HG03196 (cell line): ENCODE data around the gene SFTPA1.
"Not testable (repeated sequence)": the region's sequence is repeated elsewhere in the genome, so short reads cannot be mapped to it uniquely, and the experiment has no call there.

ENCODE experiments used
- ATAC-seq: cut with Tn5 transposase; IDR thresholded peaks from one replicate; pipeline ENCODE4 v1.9.1; 2021; ENCODE audit not compliant: unreplicated experiment

Gene SFTPA1

DNA sequence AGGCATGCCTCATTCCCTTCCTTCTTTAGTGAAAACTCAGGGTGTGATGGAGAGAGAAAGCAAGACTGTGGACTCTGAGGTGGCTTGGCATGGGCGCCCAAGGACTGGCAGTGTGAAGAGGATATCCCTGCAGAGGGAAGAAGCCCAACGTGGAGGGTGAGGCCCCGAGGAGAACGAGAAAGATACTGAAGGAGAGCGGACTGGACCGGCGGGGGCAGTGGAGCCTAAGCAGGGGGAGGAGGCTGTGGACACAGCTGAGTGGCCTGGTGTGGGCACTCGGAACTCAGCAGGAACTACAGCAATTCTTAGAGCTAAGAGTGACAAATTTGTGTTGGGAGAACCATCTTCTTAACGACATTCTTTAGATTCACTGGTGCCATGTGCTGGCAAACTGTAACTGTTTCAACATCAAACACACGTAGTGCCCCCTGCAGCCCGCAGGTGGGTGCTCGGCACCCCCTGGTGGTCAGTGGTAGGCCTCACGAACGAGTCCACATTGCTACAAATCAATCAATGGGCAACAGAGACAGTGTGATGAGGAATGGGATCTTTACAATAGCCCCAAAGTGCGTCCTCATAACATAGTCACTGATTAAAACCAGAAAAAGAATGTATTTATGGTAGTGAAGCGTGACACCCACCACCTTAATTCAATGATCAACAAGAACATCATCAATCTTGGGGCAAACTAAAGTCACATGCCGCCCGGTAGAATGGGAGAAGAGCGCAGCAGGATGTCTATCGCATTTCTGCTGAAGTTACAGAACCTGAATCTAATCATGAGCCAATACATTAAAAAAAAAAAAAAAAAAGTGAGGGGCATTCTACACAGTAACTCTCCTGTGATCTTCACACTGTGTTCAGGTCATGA, 2.0 kb upstream of the SFTPA1 start:
- no peak for ATAC-seq

DNA sequence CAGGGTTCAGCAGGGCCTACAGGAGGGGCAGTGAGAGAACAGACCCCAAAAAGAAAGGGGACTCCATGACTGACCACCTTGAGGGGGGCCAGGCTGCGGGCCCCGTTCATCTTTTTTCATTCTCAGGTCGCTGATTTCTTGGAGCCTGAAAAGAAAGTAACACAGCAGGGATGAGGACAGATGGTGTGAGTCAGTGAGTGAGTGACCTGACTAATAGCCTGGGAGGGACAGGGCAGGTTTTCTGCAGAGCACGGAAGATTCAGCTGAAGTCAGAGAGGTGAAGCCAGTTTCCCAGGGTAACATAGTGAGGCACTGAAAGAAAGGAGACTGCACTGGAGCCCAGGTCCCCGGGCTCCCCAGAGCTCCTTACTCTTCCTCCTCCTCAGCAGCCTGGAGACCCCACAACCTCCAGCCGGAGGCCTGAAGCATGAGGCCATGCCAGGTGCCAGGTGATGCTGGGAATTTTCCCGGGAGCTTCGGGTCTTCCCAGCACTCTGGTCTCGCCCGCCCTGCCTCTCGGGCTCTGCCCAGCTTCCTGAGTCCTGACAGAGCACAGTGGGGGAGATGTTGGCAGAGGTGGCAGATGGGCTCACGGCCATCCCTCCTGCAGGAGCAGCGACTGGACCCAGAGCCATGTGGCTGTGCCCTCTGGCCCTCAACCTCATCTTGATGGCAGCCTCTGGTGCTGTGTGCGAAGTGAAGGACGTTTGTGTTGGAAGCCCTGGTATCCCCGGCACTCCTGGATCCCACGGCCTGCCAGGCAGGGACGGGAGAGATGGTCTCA, 646 bp downstream of the SFTPA1 start:
- ATAC-seq, result not testable (repeated sequence)

DNA sequence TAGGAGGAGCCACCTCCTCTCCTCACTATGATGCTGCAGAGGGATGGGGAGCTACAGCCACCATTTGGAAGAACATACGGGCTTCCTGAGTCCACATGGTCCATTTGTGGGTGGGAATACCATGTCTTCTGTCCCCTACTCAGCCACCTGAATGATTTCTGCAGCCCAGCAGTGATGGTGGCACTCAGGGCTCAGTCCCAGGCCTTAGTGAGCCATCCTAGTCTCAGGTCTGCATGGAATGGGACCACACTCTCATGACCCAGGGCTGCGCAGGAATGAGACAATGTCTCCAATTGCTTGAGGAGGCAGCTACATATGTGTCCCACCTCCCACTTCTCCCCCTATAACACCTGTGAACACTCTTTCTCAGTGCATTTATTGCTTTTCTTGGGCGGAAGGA, 4.8 kb downstream of the SFTPA1 start:
- no peak for ATAC-seq

DNA sequence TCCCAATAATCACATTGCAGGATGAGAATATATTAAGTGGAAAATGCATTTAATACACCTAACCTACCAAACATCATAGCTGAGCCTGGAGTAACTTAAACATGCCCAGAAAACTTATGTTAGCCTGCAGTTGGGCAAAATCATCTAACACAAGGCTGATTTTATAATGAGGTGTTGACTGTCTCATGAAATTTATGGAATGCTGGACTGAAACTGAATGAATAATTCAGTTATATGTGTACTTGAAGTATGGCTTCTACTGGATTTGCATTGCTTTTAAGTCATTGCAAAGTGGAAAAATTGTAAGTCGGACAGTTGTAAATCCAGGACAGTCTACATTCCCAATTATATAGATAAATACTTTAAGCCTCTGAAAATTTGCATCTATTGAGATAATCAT, 5.4 kb downstream of the SFTPA1 start:
- ATAC-seq, result no peak

DNA sequence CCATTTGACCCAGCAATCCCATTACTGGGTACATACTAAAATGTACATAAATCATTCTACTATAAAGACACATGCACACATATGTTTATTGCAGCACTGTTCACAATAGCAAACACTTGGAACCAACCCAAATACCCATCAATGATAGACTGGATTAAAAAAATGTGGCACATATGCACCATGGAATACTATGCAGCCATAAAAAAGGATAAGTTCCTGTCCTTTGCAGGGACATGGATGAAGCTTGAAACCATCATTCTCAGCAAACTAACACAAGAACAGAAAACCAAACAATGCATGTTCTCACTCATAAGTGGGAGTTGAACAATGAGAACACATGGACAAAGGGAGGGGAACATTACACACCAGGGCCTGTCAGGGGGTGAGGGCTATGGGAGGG, 12.9 kb downstream of the SFTPA1 start:
- not testable (repeated sequence) for ATAC-seq

DNA sequence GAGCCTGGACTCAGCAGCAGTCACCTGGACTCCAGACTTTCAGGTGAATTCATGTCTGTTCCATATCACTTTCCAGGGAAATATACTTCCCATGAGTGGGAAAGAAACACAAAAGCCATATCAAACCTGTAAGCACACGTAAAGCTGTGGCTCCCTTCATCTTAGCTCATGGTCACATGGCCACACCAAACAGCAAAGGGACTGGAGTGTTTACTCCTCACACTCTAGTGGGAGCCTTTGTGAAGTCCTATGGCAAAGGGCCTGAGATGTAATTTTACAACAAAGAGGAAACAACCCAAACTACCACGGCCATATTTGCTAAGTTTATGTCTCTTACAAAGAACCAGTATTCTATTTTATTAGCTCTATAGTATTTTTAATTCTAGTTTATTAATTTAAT, 16.3 kb downstream of the SFTPA1 start:
- ATAC-seq, result no peak

DNA sequence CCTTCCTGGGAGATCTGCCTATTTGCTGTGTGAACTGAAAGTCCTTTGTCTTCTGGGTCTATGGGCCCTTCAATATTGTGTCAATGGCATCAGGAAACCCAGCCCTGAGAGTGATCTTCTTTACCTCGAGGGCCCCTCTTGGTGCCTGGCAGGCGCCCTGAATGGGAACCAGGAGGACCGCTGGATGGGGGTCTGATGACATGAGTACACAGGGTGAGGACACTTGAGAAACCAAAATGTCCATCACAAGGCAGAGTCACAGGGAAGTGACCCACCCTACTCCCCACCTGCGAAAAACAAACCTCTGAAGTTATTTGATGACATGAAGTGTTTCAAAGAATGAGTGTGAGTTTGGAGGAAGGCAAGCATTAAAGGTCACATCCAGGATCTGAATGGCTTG, 17.3 kb downstream of the SFTPA1 start:
- no peak for ATAC-seq

DNA sequence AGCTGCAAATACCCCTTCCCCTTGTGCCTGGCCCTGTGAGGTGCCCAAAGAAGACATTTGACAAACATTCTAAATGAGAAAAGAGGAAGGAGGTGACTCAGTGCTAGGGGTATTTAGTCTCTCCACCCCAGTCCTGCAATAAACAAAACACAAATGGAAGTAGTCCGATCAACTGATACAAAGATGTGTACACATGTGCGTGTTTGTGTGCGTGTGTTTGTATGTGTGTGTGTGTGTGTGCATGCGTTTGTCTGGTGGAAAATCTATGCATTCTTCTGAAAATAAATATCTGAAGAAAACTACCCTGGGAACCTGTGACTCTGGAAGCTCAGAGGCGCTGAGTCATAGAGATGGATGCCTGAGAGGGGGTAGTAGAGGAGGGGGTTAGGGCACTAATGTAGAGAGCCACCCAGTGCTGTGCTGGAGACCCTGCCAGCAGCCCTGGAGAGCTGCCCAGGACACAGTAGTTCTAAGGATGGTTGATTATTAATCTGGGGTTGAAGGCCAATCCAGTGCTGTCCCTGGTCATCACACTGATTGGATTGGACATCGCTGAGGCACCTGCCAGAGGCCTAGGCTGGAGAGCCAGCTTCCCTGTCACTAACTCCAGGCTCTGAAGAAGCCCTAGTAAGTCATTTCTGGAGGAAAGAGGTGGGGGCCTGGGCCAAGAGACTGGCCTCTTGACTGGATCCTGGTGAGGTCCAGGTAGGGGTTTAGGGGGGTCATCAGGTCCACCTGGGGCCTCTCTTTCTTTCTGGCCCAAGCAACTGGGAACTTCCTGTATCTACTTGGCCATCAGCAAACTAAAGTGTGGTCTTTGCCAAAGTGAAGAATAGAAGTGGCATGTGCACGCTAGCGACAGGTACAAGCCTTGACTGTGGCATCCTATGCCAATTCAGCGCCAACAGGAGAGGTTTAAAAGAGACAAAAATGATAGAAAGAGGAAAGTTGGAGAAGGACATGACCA, 18.5 kb downstream of the SFTPA1 start:
- no peak for ATAC-seq

DNA sequence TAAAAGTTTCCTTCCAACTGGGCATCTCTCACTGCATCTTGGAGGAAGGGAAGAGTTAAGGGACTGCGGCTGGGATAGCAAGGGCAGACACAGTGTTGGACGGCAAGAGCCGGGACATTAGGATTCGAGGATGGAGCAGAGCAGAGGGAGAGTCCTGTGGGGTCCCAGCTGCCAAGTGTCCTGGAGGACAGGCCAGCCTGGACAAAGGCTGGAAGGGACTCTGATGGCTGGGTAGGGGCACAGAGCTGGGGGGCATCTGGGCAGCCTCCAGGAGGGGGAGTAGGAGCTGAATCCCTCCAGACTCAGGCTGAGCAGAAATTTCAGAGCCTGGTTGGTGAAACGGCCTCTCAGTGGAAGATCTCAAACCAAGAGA, 19.2 kb downstream of the SFTPA1 start:
- ATAC-seq, result no peak

DNA sequence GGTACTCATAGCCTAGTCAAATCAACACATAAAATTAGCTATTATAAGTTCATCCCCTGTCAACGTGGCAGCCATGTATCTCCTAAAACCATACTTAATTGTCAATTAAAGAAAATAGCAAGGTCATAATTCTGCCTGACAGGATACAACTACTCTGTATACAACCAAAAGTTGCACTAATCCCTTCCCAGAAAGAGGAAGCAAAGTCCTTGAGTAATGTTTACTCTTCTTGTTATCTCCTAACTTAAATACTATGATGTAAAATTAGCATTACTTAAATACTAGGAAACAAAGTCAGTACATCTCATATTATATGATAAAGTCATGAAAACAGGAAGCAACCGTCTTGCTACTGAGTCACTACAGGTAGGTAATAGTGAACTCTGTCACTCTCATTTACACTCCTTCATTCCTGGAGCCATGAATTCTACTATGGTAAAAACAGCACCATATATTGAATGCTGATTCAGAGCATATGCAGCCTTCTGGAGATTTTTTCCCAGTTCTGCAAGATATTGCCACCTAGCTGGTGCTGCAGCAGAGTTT, 26.0 kb downstream of the SFTPA1 start:
- not testable (repeated sequence) for ATAC-seq

DNA sequence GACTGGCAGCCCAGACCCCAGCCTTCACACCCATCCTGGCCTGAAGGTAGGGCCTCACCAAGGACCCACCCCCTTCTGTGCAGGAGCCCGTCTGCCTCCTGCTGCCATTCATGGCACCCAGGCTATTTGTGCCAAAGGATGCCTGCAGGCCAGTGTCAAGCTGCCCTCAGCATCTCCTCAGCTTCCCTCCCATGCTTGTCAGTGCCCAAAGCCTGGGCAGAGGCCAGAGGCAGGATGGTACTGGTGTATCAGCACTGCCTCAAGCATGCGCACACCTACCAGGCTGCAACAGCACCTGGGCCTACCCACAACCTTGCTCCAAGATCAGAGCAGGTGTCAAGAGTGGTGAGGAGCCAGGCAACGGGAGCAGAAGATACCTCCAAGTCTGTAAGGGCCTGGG, 27.6 kb downstream of the SFTPA1 start:
- ATAC-seq, result no peak

DNA sequence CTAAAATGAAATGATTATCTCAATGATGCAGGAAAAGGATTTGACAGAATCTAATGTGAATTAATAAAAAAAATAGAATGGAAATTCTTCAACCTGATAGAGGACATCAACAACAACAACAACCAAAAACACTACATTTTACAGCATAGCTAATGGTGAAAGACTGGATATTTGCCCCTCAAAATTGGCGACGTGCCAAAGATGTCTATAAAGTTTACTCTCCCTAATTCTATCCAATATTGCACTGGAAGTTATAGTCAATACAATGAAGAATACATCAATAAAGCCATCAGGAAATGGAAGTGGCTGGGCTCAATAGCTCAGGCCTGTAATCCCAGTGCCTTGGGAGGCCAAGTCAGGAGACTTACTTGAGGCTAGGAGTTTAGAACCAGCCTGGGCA, 42.0 kb downstream of the SFTPA1 start:
- ATAC-seq, result not testable (repeated sequence)

DNA sequence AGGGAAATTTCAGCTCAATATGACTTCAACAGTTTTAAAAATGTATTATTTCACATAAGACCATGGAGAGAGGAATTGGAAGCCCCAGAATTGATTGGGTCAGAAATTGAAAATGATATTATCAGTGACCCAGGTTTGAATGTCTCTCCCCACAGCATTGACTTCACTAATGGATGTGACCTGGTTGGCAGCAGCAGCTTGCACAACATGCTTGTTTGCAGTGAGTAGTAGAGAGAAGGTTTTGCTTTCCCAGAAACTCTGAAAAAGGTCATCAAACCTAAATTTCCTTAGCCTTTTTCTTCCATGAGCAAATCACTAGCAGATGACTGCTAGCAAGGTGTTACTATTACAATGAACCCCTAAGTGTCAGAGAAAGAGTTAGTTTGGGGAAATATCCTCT, 52.5 kb downstream of the SFTPA1 start:
- not testable (repeated sequence) for ATAC-seq

DNA sequence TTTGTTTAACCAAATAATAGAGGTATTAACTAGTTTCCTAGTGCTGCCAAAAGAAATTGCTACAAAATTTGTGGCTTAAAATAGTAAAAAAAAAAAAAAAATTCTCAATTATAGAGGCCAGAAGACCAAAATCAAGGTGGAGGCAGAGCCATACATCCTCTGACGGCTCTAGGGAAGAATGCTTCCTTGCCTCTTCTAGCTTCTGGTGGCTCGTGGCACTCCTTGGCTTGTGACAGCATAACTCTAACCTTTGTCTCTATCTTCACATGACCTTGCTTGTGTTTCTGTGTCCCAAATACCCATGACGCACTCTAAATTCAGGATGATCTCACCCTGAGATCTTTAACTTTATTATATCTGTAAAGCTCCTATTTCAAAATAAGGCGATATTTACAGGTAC, 53.9 kb downstream of the SFTPA1 start:
- ATAC-seq, result not testable (repeated sequence)
